CD4-positive, alpha-beta T cell treated with Interleukin-6 at 100 ng/mL for 8 hours (primary cell): ENCODE results near the gene OCIAD1.
A peak's percentile ranks its signal among the peaks of the same experiment; 100 is the strongest.
"Not testable (repeated sequence)": the region's sequence is repeated elsewhere in the genome, so short reads cannot be mapped to it uniquely, and the experiment has no call there.

Experiments
- DNase-seq: peaks from one replicate; pipeline ENCODE4 v3.0.0-alpha.2; 2020; ENCODE audit warnings: mixed read lengths, low spot score

OCIAD1 gene

GRCh38 chr4:48830706-48831531 is at the start of gene OCIAD1:
Gene OCIAD1 (plus strand): TSS chr4:48831088. CDS start chr4:48832625, 1,537 bp downstream.
- peak; percentile 97 for DNase-seq

GRCh38 chr4:48781968-48782367 is 48.9 kb upstream of the OCIAD1 start:
- no peak for DNase-seq

GRCh38 chr4:48785302-48785701 is 45.6 kb upstream of the OCIAD1 start:
- DNase-seq = no peak

- no peak for DNase-seq
Observed at GRCh38 chr4:48786549-48786948, 44.3 kb upstream of the OCIAD1 start.

GRCh38 chr4:48787056-48787455 is 43.8 kb upstream of the OCIAD1 start:
- no peak for DNase-seq

- DNase-seq = no peak
Observed at GRCh38 chr4:48790561-48790960, 40.3 kb upstream of the OCIAD1 start.

GRCh38 chr4:48791313-48791712 is 39.6 kb upstream of the OCIAD1 start:
- no peak for DNase-seq

- DNase-seq = no peak
Observed at GRCh38 chr4:48792348-48793006, 38.4 kb upstream of the OCIAD1 start.

GRCh38 chr4:48795108-48795507 is 35.8 kb upstream of the OCIAD1 start:
- DNase-seq = no peak

GRCh38 chr4:48796191-48796926 is 34.5 kb upstream of the OCIAD1 start:
- DNase-seq = no peak

- DNase-seq = no peak
Observed at GRCh38 chr4:48796927-48797679, 33.8 kb upstream of the OCIAD1 start.

GRCh38 chr4:48798117-48798516 is 32.8 kb upstream of the OCIAD1 start:
- DNase-seq = no peak

GRCh38 chr4:48799157-48799556 is 31.7 kb upstream of the OCIAD1 start:
- DNase-seq = no peak

- not testable (repeated sequence) for DNase-seq
Observed at GRCh38 chr4:48800155-48800554, 30.7 kb upstream of the OCIAD1 start.

- no peak for DNase-seq
Observed at GRCh38 chr4:48801016-48801715, 29.7 kb upstream of the OCIAD1 start.

- DNase-seq = no peak
Observed at GRCh38 chr4:48804584-48805301, 26.1 kb upstream of the OCIAD1 start.

- DNase-seq = no peak
Observed at GRCh38 chr4:48812866-48813265, 18.0 kb upstream of the OCIAD1 start.

- DNase-seq = no peak
Observed at GRCh38 chr4:48813964-48814363, 16.9 kb upstream of the OCIAD1 start.

GRCh38 chr4:48815483-48815882 is 15.4 kb upstream of the OCIAD1 start:
- no peak for DNase-seq

- not testable (repeated sequence) for DNase-seq
Observed at GRCh38 chr4:48816297-48816696, 14.6 kb upstream of the OCIAD1 start.

GRCh38 chr4:48816971-48817370 is 13.9 kb upstream of the OCIAD1 start:
- no peak for DNase-seq
